Endothelial cell of umbilical vein (primary cell): ENCODE results near the gene NFKBIL1. TPM values are rescaled to one million over a fixed set of nuclear protein-coding genes. Genes with fewer than 3 reads are reported as not detected.
A peak's percentile ranks its signal among the peaks of the same experiment; 100 is the strongest.

ENCODE experiments used
- BruUV-seq: library from RNA; stranded (reverse); fragments of 400-500 nt; replicated peaks from 2 replicates; lab custom pipeline; 2021; lab: Mats Ljungman, UMichigan
- CTCF ChIA-PET: fragments of 300-600, 350-600 bp; sonication (Branson Sonifier 250); formaldehyde crosslinking; loops from one replicate; lab custom pipeline; 2021; ENCODE audit warnings: antibody characterized with exemption, inconsistent platforms; lab: Charles Lee
- POLR2A ChIA-PET: fragments of 300-600, 350-600 bp; sonication (Branson Sonifier 250); formaldehyde crosslinking; loops from one replicate; lab custom pipeline; 2021; ENCODE audit warnings: antibody characterized with exemption, inconsistent platforms; lab: Charles Lee
- DNase-seq: peaks from one replicate; pipeline ENCODE4 v3.0.0-alpha.2; 2011; ENCODE audit warnings: low read depth, low spot score
- FAIRE-seq: peaks from 2 replicates; lab custom pipeline; 2011; peaks lifted over from hg19 to GRCh38; lab: Jason Lieb, UNC
- H2AFZ ChIP-seq: 2 replicates; pipeline ENCODE4 v1.6.0; 2012; ENCODE audit warnings: low read depth, low read length, control low read depth, inconsistent platforms
- H3K27ac ChIP-seq: 2 replicates; pipeline ENCODE4 v1.5.1; 2011; ENCODE audit warnings: low read depth, mild to moderate bottlenecking, control low read depth, low read length, moderate library complexity; ENCODE audit not compliant: insufficient read depth
- H3K27me3 ChIP-seq, 2 experiments: 2 replicates each; pipeline versions ENCODE4 v1.6.0 to v1.6.1; 2011; ENCODE audit warnings: low read length in 2 of 2, mixed read lengths in 1 of 2; ENCODE audit not compliant: control insufficient read depth in 2 of 2, insufficient read depth in 2 of 2
- H3K36me3 ChIP-seq, 2 experiments: 2 replicates in 1 of 2; 3 replicates in 1 of 2; pipeline ENCODE4 v1.5.1; 2011; ENCODE audit warnings: low read length in 2 of 2, mild to moderate bottlenecking in 1 of 2, moderate library complexity in 1 of 2; ENCODE audit not compliant: control insufficient read depth in 2 of 2, insufficient read depth in 2 of 2; ENCODE audit errors: extremely low read depth in 1 of 2
- H3K4me1 ChIP-seq: 3 replicates; pipeline ENCODE4 v1.5.1; 2011; ENCODE audit warnings: mild to moderate bottlenecking, low read length; ENCODE audit not compliant: control insufficient read depth, insufficient read depth; ENCODE audit errors: extremely low read depth
- H3K4me2 ChIP-seq: 2 replicates; pipeline ENCODE4 v1.6.1; 2011; ENCODE audit warnings: low read length, control low read depth, mixed read lengths; ENCODE audit not compliant: insufficient read depth
- H3K4me3 ChIP-seq, 3 experiments: fragments of 200-600 bp in 1 of 3; sonication (generic), shearing (Covaris generic) in 1 of 3; replicated peaks in 1 of 3; 2 replicates each; pipeline ENCODE4 v1.5.1; 2011 to 2016; ENCODE audit warnings: control low read depth in 3 of 3, low read length in 3 of 3, mild to moderate bottlenecking in 2 of 3, inconsistent platforms in 1 of 3, low read depth in 1 of 3, moderate library complexity in 1 of 3; ENCODE audit not compliant: insufficient read depth in 1 of 3
- H3K79me2 ChIP-seq: 2 replicates; pipeline ENCODE4 v1.6.0; 2012; ENCODE audit warnings: low read length, inconsistent platforms; ENCODE audit not compliant: control insufficient read depth, insufficient read depth
- H3K9ac ChIP-seq: replicated peaks from 2 replicates; pipeline ENCODE3; 2011; ENCODE audit warnings: low read length, control low read depth; ENCODE audit not compliant: insufficient read depth; ENCODE audit errors: extremely low read depth
- H3K9me1 ChIP-seq: replicated peaks from 3 replicates; pipeline ENCODE4 v1.6.0; 2011; ENCODE audit warnings: mild to moderate bottlenecking, low read length; ENCODE audit not compliant: control insufficient read depth, insufficient read depth; ENCODE audit errors: extremely low read depth
- H3K9me3 ChIP-seq: replicated peaks from 2 replicates; pipeline ENCODE4 v1.5.1; 2012; ENCODE audit warnings: low read length, inconsistent platforms; ENCODE audit not compliant: control insufficient read depth, insufficient read depth
- H4K20me1 ChIP-seq: replicated peaks from 2 replicates; pipeline ENCODE3; 2011; ENCODE audit warnings: mild to moderate bottlenecking, low read length; ENCODE audit not compliant: control insufficient read depth, insufficient read depth; ENCODE audit errors: extremely low read depth
- EZH2 ChIP-seq: IDR thresholded peaks from 2 replicates; pipeline ENCODE4 v1.6.1; 2012; ENCODE audit warnings: borderline replicate concordance, low read depth, mild to moderate bottlenecking, moderate library complexity, low read length, inconsistent platforms; ENCODE audit not compliant: severe bottlenecking
- GATA2 ChIP-seq: IDR thresholded peaks from 2 replicates; pipeline ENCODE4 v1.7.0; 2011; ENCODE audit warnings: low read depth, mild to moderate bottlenecking, moderate library complexity, mixed read lengths, low read length; ENCODE audit not compliant: insufficient read length, insufficient read depth
- JUN ChIP-seq: IDR thresholded peaks from 2 replicates; pipeline ENCODE4 v1.6.1; 2011; ENCODE audit warnings: borderline replicate concordance, low read depth; ENCODE audit not compliant: insufficient read length, insufficient read depth
- MYC ChIP-seq: IDR thresholded peaks from one replicate; pipeline ENCODE4 v1.6.1; 2011; ENCODE audit warnings: mild to moderate bottlenecking, low read depth, low read length
- POLR2AphosphoS5 ChIP-seq: IDR thresholded peaks from 2 replicates; pipeline ENCODE4 v1.6.1; 2012; ENCODE audit warnings: low read depth, mild to moderate bottlenecking, control low read depth, low read length, moderate library complexity; ENCODE audit not compliant: insufficient read depth
- dilution Hi-C: fragments of 300-500 bp; cut with MboI; formaldehyde crosslinking; loops from one replicate; pipeline ENCODE4 v1.15.0; 2019; ENCODE audit warnings: low sequenced_read_pairs; ENCODE audit not compliant: extremely low pct_ligation_motif_present
- intact Hi-C: fragments of 100-400 bp; cut with micrococcal nuclease; formaldehyde crosslinking; loops from one replicate; pipeline ENCODE4 v1.10.0; 2022
- polyA plus RNA-seq, 4 experiments: library from polyadenylated mRNA; depleted of rRNA in 3 of 4; stranded (reverse) in 3 of 4; unstranded in 1 of 4; fragments of >200 nt; gene quantifications; 2 replicates each; pipeline versions ENCODE4 v1.2.1 to v1.2.3, GENCODE V29; 2011 to 2012; ENCODE audit warnings: missing spikeins in 1 of 4
- total RNA-seq: library from RNA; stranded (reverse); gene quantifications from 2 replicates; pipeline ENCODE4 v1.2.3, GENCODE V29; 2021
- TF ChIP-seq, protein P1 (sequence below): IDR thresholded peaks from 2 replicates; pipeline ENCODE4 v1.6.1; 2011; ENCODE audit not compliant: insufficient read depth, insufficient read length
- TF ChIP-seq, protein P2 (sequence below), 2 donors: IDR thresholded peaks; 1 replicate in 1 of 2; 2 replicates in 1 of 2; pipeline ENCODE4 v1.5.1; 2011; ENCODE audit warnings: low read length in 2 of 2, mild to moderate bottlenecking in 2 of 2, moderate library complexity in 2 of 2, control low read depth in 1 of 2, inconsistent platforms in 1 of 2, low read depth in 1 of 2; ENCODE audit not compliant: insufficient read depth in 1 of 2; ENCODE audit errors: extremely low read depth in 1 of 2

The NFKBIL1 gene
- total and polyA plus RNA-seq, 2 donors (not counting 3 experiments of a cell fraction or from before 2014, with no cell fraction given) = 9.9 to 15.5 TPM

- dilution Hi-C loops (no loop called here), intact Hi-C loops (no loop called here)
- H3K9ac ChIP-seq = no peak overlapping the region
- H3K36me3 ChIP-seq = peaks cover 2 to 10% of the 10 kb centered on the region in 2 experiments
- no peaks in the 10 kb centered on the region for H3K9me3 ChIP-seq
- TF ChIP-seq GATA2 (no peak), POLR2AphosphoS5 (no peak)
- no peak overlapping the region for H2AFZ ChIP-seq
- H3K4me2 ChIP-seq = no peak overlapping the region
- peaks cover 7% of the 10 kb centered on the region for H3K79me2 ChIP-seq
- no peaks in the 10 kb centered on the region for H4K20me1 ChIP-seq
- BruUV-seq = no TSS peak
- no peaks in the 10 kb centered on the region for H3K27me3 ChIP-seq
- H3K4me1 ChIP-seq = peaks cover 61% of the 10 kb centered on the region
- H3K4me3 ChIP-seq = no peak overlapping the region
- POLR2A ChIA-PET = no interaction called here
- peak overlapping the region; percentile 98 for H3K27ac ChIP-seq
- CTCF ChIA-PET = interaction anchor here (31.0 kb wide), 1 partner anchor 30 kb away, joined by 1517 read pairs; the partner anchor contains the start of genes LST1, LTB, NCR3 and TNF
- FAIRE-seq (no peak), DNase-seq (no peak)
- H3K9me1 ChIP-seq = no peaks in the 10 kb centered on the region
Measured at GRCh38 chr6:31558318-31558625, 10.9 kb downstream of the NFKBIL1 start.

DNA sequence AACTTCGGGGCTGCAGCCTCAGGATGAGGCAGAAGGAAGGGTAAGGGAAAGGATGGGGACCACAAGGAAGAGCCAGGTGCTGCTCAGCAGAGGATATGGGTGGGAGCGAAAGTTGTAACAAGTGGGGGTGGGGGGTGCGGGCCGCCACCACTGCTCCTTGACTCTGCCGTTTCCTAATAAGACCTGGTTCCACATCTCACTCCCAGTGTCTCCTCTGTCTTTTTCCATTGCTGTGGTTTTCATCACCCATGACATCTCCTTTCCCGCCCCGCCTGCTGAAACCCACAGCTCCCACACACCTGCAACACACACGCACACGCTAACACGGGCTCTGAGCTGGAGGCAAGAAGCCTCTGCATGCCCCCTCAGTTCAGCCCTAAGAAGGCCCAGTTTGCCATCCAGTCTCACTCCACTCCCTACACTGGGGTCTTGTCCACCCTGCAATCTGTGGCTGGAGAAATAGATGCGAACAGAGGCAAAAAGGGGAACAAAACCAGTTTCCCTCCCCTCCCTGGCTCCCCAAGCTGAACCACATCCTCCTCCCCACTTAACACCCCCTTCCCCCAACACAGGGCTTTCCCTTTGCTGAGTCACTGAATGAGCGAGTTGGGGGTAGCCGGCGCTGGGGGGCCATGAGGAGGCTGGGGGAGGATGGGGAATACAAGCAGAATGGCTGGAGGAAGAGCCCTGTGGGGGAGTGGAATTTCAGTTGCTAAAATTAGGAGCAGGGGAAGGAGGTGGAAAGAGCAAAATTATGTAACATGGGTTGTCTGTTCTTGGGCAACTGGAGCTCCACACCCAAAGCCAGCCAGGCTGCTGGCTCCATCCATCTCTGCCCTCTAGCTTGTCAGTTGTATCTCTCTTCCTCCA is 11.5 kb downstream of the NFKBIL1 start:
- peak; percentile 46 for DNase-seq
- Histone ChIP-seq H3K79me2 (peaks cover 7% of the 10 kb centered on the region), H3K4me1 (peaks cover 67% of the 10 kb centered on the region), H3K9me1 (no peaks in the 10 kb centered on the region), H4K20me1 (no peaks in the 10 kb centered on the region), H3K4me3 (no peak overlapping the region), H2AFZ (no peak overlapping the region), H3K9me3 (no peaks in the 10 kb centered on the region), H3K9ac (peak overlapping the region; percentile 82), H3K4me2 (peak overlapping the region; percentile 90), H3K36me3 (peaks cover 2 to 10% of the 10 kb centered on the region in 2 experiments), H3K27ac (peak overlapping the region; percentile 98), H3K27me3 (no peaks in the 10 kb centered on the region)
- no TSS peak for BruUV-seq
- FAIRE-seq = peak; percentile 63
- ChIA-PET POLR2A (interaction anchor here (0.8 kb wide), 1 partner anchor 22 kb away, joined by 3 read pairs; no protein-coding TSS in a partner anchor), CTCF (interaction anchor here (1.5 to 31.0 kb wide), 3 partner anchors 8 to 30 kb away, joined by 5 to 1517 read pairs (median 31); partner anchors contain the start of genes LST1, LTB, NCR3 and NFKBIL1)
- dilution Hi-C loops = no loop called here
- no peak for TF ChIP-seq GATA2
- TF ChIP-seq, protein P1, sequence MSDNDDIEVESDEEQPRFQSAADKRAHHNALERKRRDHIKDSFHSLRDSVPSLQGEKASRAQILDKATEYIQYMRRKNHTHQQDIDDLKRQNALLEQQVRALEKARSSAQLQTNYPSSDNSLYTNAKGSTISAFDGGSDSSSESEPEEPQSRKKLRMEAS = no peak
- TF ChIP-seq POLR2AphosphoS5 = no peak
- no peak for TF ChIP-seq MYC
- TF ChIP-seq, protein P2, sequence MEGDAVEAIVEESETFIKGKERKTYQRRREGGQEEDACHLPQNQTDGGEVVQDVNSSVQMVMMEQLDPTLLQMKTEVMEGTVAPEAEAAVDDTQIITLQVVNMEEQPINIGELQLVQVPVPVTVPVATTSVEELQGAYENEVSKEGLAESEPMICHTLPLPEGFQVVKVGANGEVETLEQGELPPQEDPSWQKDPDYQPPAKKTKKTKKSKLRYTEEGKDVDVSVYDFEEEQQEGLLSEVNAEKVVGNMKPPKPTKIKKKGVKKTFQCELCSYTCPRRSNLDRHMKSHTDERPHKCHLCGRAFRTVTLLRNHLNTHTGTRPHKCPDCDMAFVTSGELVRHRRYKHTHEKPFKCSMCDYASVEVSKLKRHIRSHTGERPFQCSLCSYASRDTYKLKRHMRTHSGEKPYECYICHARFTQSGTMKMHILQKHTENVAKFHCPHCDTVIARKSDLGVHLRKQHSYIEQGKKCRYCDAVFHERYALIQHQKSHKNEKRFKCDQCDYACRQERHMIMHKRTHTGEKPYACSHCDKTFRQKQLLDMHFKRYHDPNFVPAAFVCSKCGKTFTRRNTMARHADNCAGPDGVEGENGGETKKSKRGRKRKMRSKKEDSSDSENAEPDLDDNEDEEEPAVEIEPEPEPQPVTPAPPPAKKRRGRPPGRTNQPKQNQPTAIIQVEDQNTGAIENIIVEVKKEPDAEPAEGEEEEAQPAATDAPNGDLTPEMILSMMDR (IDR thresholded peaks at IDR 0.05; ENCODE audit: extremely low read depth in 1 of 2, insufficient read depth in 1 of 2, low read depth in 1 of 2, low read length in 2 of 2) = no peak
- no peak for TF ChIP-seq JUN
- TF ChIP-seq EZH2 = no peak
- intact Hi-C loops = no loop called here
